ENCODE measurements around the gene CDCA4. TPM values are rescaled to one million over a fixed set of nuclear protein-coding genes. Genes with fewer than 3 reads are reported as not detected.

The CDCA4 gene
- total and polyA plus RNA-seq, 2 experiments from 2014 or later: 24.0 to 27.5 TPM

DNA sequence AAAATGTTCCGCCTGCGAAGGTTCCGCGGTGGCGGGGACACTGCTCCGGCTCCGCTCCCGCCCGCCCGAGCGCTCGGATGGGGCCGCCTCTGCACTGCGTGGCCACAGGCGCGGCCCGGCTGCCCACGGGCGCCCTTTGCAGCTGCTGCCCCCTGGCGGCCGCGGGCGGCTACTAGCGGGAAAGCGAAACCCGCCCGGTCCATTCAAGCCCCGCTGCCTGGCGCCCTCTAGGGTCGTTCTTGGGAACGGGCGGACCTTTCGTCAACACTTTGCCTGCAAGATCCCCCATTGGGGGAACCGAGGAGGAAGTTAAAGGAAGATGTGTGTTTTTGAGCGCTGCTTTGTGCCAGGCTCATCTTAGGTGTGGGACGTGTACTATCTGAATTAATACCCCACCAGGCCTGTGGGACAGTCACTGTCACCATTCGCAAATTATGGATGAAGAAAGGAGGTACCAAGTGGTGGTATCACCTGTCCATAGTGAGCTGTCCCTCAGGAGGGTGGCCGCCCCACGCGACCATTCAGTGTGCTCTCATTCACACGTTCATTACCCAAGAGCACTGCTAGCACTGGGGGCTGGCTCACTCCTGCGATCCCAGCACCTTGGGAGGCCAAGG lies 24.9 kb upstream of the CDCA4 start:
- peak; percentile 91 for DNase-seq
- Histone ChIP-seq H3K27ac (no peak overlapping the region), H3F3A (ENCODE audit: insufficient read depth) (no peaks in the 10 kb centered on the region), H3K9ac (no peak overlapping the region), H4K20me1 (ENCODE audit: insufficient read depth) (no peaks in the 10 kb centered on the region), H3K79me2 (ENCODE audit: insufficient read depth) (no peaks in the 10 kb centered on the region), H3K36me3 (ENCODE audit: low read depth) (no peaks in the 10 kb centered on the region), H3K9me3 (ENCODE audit: low read depth) (no peaks in the 10 kb centered on the region), H3K27me3 (replicated peaks; ENCODE audit: insufficient read depth) (no peaks in the 10 kb centered on the region), H2AFZ (peak overlapping the region; percentile 74; the same call in 1 of the 2 replicates), H3K9me2 (ENCODE audit: insufficient read depth) (no peaks in the 10 kb centered on the region), H3K4me2 (ENCODE audit: unreplicated experiment) (peak overlapping the region; percentile 59), H3K4me3 (peak overlapping the region; percentile 38; the same call in 1 of the 2 replicates), H3K4me1 (ENCODE audit: insufficient read depth) (no peaks in the 10 kb centered on the region)
- WGBS, 2 experiments (ENCODE audit: low coverage in 1 of 2, low lambda C conversion rate in 2 of 2, missing lambda C conversion rate in 2 of 2): 1 to 2% methylated on average over 42 of the region's 42 CpGs
- in situ Hi-C loops (cut with MboI): loop anchor here (10.0 kb wide), 1 partner anchor 141 kb away; no protein-coding TSS in a partner anchor
- no peak for TF ChIP-seq EZH2 (IDR thresholded peaks at IDR 0.05; ENCODE audit: insufficient read depth, poor library complexity, severe bottlenecking)
- TF ChIP-seq EZH2phosphoT487 (IDR thresholded peaks at IDR 0.05; ENCODE audit: insufficient read depth, low read depth): no peak

DNA sequence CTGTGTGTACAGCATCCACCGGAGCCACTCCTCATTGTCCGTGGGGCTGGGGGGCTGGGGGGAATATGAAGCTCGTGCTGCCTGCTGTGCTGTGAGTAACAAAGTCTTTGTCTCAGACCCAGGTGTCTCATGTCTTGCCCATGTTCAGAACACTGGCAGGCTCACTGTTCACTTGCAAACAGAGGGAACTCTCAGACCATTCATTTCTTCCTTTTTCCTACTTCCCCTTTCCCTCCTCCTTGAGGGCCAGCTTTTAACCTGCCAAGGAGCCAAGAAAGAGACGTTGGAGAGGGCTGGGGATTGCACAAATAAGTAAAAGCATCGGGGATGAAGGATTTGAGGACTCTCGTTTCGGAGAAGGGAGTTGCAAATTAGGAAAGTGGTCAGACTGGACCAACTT lies 22.8 kb upstream of the CDCA4 start:
- no peak overlapping the region for H2AFZ ChIP-seq
- H3K4me2 ChIP-seq (ENCODE audit: unreplicated experiment): no peak overlapping the region
- no peaks in the 10 kb centered on the region for H3K27me3 ChIP-seq (replicated peaks; ENCODE audit: insufficient read depth)
- in situ Hi-C loops (cut with MboI): loop anchor here (10.0 kb wide), 1 partner anchor 139 kb away; no protein-coding TSS in a partner anchor
- H3K9me2 ChIP-seq (ENCODE audit: insufficient read depth): no peaks in the 10 kb centered on the region
- no peak for DNase-seq
- TF ChIP-seq EZH2 (IDR thresholded peaks at IDR 0.05; ENCODE audit: insufficient read depth, poor library complexity, severe bottlenecking): no peak
- no peak for TF ChIP-seq EZH2phosphoT487 (IDR thresholded peaks at IDR 0.05; ENCODE audit: insufficient read depth, low read depth)
- no peaks in the 10 kb centered on the region for H3K4me1 ChIP-seq (ENCODE audit: insufficient read depth)
- H3K4me3 ChIP-seq: no peak overlapping the region
- H3K27ac ChIP-seq: no peak overlapping the region
- H3K36me3 ChIP-seq (ENCODE audit: low read depth): no peaks in the 10 kb centered on the region
- no peaks in the 10 kb centered on the region for H4K20me1 ChIP-seq (ENCODE audit: insufficient read depth)
- H3K9me3 ChIP-seq (ENCODE audit: low read depth): no peaks in the 10 kb centered on the region
- H3F3A ChIP-seq (ENCODE audit: insufficient read depth): no peaks in the 10 kb centered on the region
- 53 to 56% methylated on average over 7 of the region's 7 CpGs for WGBS, 2 experiments (ENCODE audit: low coverage in 1 of 2, low lambda C conversion rate in 2 of 2, missing lambda C conversion rate in 2 of 2)
- H3K79me2 ChIP-seq (ENCODE audit: insufficient read depth): no peaks in the 10 kb centered on the region
- no peak overlapping the region for H3K9ac ChIP-seq

DNA sequence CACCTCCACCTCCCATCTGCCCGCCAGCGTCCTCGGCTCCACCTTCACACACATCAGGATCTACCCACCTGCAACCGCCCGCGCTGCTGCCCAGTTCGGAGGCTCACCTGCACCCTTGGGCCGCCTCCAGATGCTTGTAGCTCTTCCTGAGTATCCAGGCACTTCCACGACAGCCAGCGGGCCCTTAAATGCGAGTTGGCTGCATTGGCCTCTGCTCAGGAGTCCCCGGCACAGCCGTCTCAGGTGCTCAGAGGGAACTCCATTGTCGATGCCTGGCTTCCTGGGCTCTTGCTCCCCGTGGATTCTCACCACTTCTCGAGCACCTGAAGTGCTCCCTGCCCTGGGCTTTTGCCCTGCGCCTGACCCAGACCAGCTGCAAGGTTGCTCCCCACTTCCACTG lies 21.9 kb upstream of the CDCA4 start:
- Histone ChIP-seq H4K20me1 (ENCODE audit: insufficient read depth) (no peaks in the 10 kb centered on the region), H3K9ac (no peak overlapping the region), H3K4me3 (no peak overlapping the region), H2AFZ (no peak overlapping the region), H3K79me2 (ENCODE audit: insufficient read depth) (no peaks in the 10 kb centered on the region), H3F3A (ENCODE audit: insufficient read depth) (no peaks in the 10 kb centered on the region), H3K36me3 (ENCODE audit: low read depth) (no peaks in the 10 kb centered on the region), H3K9me2 (ENCODE audit: insufficient read depth) (no peaks in the 10 kb centered on the region), H3K27me3 (replicated peaks; ENCODE audit: insufficient read depth) (no peaks in the 10 kb centered on the region), H3K4me2 (ENCODE audit: unreplicated experiment) (no peak overlapping the region), H3K27ac (no peak overlapping the region), H3K9me3 (ENCODE audit: low read depth) (no peaks in the 10 kb centered on the region), H3K4me1 (ENCODE audit: insufficient read depth) (no peaks in the 10 kb centered on the region)
- in situ Hi-C loops (cut with MboI): loop anchor here (10.0 kb wide), 1 partner anchor 138 kb away; no protein-coding TSS in a partner anchor
- WGBS, 2 experiments (ENCODE audit: low coverage in 1 of 2, low lambda C conversion rate in 2 of 2, missing lambda C conversion rate in 2 of 2): 88 to 93% methylated on average over 17 of the region's 17 CpGs
- DNase-seq: no peak
- TF ChIP-seq EZH2phosphoT487 (IDR thresholded peaks at IDR 0.05; ENCODE audit: insufficient read depth, low read depth): no peak
- no peak for TF ChIP-seq EZH2 (IDR thresholded peaks at IDR 0.05; ENCODE audit: insufficient read depth, poor library complexity, severe bottlenecking)

GRCh38 chr14:105041841-105042765 lies 21.2 kb upstream of the CDCA4 start:
- TF ChIP-seq EZH2phosphoT487 (IDR thresholded peaks at IDR 0.05; ENCODE audit: insufficient read depth, low read depth) (no peak), EZH2 (IDR thresholded peaks at IDR 0.05; ENCODE audit: insufficient read depth, poor library complexity, severe bottlenecking) (no peak)
- Histone ChIP-seq H3K9me2 (ENCODE audit: insufficient read depth) (no peaks in the 10 kb centered on the region), H3F3A (ENCODE audit: insufficient read depth) (no peaks in the 10 kb centered on the region), H3K9ac (no peak overlapping the region), H3K4me1 (ENCODE audit: insufficient read depth) (no peaks in the 10 kb centered on the region), H4K20me1 (ENCODE audit: insufficient read depth) (no peaks in the 10 kb centered on the region), H3K27me3 (replicated peaks; ENCODE audit: insufficient read depth) (no peaks in the 10 kb centered on the region), H3K4me2 (ENCODE audit: unreplicated experiment) (no peak overlapping the region), H3K79me2 (ENCODE audit: insufficient read depth) (no peaks in the 10 kb centered on the region), H3K9me3 (ENCODE audit: low read depth) (no peaks in the 10 kb centered on the region), H3K27ac (no peak overlapping the region), H3K36me3 (ENCODE audit: low read depth) (no peaks in the 10 kb centered on the region), H3K4me3 (no peak overlapping the region), H2AFZ (peak overlapping the region; percentile 66)
- 27 to 34% methylated on average over 25 to 28 of the region's 28 CpGs for WGBS, 2 experiments (ENCODE audit: low coverage in 1 of 2, low lambda C conversion rate in 2 of 2, missing lambda C conversion rate in 2 of 2)
- in situ Hi-C loops (cut with MboI): loop anchor here (10.0 kb wide), 1 partner anchor 137 kb away; no protein-coding TSS in a partner anchor
- DNase-seq: peak; percentile 55
